SK-N-SH (cell line): ENCODE data around the gene SH3BP4. TPM values are rescaled to one million over a fixed set of nuclear protein-coding genes. Genes with fewer than 3 reads are reported as not detected.

Experiments used
- CTCF ChIA-PET: fragments of 300-600, 350-600 bp; formaldehyde crosslinking; extraction: SDS; loops from one replicate; lab custom pipeline; 2021; lab: Yijun Ruan, JAX
- POLR2A ChIA-PET: fragments of 350-600 bp; sonication (Branson Sonifier 250); formaldehyde crosslinking; extraction: SDS; loops from one replicate; lab custom pipeline; 2020; ENCODE audit warnings: antibody characterized with exemption, inconsistent platforms; lab: Yijun Ruan, JAX
- DNase-seq: peaks from one replicate; pipeline ENCODE4 v3.0.0; 2012
- H2AFZ ChIP-seq: fragments of 200-600 bp; sonication (generic); 2 replicates; pipeline ENCODE4 v1.8.1; 2016; ENCODE audit warnings: antibody characterized with exemption, mild to moderate bottlenecking, low read depth
- H3F3A ChIP-seq: fragments of 200-600 bp; sonication (generic); replicated peaks from 2 replicates; pipeline ENCODE3; 2016; ENCODE audit warnings: antibody characterized with exemption, mild to moderate bottlenecking; ENCODE audit not compliant: insufficient read depth
- H3K27ac ChIP-seq, 2 experiments: fragments of 200-500 bp in 1 of 2; fragments of 200-600 bp in 1 of 2; sonication (Bioruptor generic) in 1 of 2; sonication (generic), shearing (Covaris generic) in 1 of 2; 2 replicates each; pipeline versions ENCODE4 v1.5.1 to v1.6.1; 2014 to 2016; ENCODE audit warnings: low read depth in 2 of 2, inconsistent platforms in 1 of 2, low read length in 1 of 2, mild to moderate bottlenecking in 1 of 2, mixed read lengths in 1 of 2
- H3K27me3 ChIP-seq: fragments of 200-600 bp; sonication (generic), shearing (Covaris generic); 2 replicates; pipeline ENCODE4 v1.6.1; 2016; ENCODE audit warnings: mixed run types; ENCODE audit not compliant: insufficient read depth
- H3K36me3 ChIP-seq, 2 experiments: fragments of 200-500 bp in 1 of 2; fragments of 200-600 bp in 1 of 2; sonication (Bioruptor generic) in 1 of 2; sonication (generic) in 1 of 2; replicated peaks in 1 of 2; 2 replicates each; pipeline versions ENCODE3 to v1.5.1; 2014 to 2016; ENCODE audit warnings: low read length in 1 of 2, mild to moderate bottlenecking in 1 of 2; ENCODE audit not compliant: insufficient read depth in 2 of 2, control insufficient read depth in 1 of 2
- H3K4me1 ChIP-seq, 2 experiments: fragments of 200-500 bp in 1 of 2; fragments of 200-600 bp in 1 of 2; sonication (Bioruptor generic) in 1 of 2; sonication (generic), shearing (Covaris generic) in 1 of 2; 2 replicates each; pipeline versions ENCODE4 v1.5.1 to v1.6.1; 2014 to 2016; ENCODE audit warnings: low read depth in 1 of 2, low read length in 1 of 2, mixed run types in 1 of 2; ENCODE audit not compliant: insufficient read depth in 2 of 2, control insufficient read depth in 1 of 2
- H3K4me2 ChIP-seq: fragments of 200-600 bp; sonication (generic), shearing (Covaris generic); 2 replicates; pipeline ENCODE4 v1.6.1; 2017; ENCODE audit warnings: mixed run types
- H3K4me3 ChIP-seq, 2 experiments: fragments of 200-500 bp in 1 of 2; fragments of 200-600 bp in 1 of 2; sonication (Bioruptor generic) in 1 of 2; sonication (generic), shearing (Covaris generic) in 1 of 2; 2 replicates each; pipeline versions ENCODE4 v1.5.1 to v1.8.1; 2014 to 2016; ENCODE audit warnings: low read depth in 2 of 2, inconsistent platforms in 1 of 2, low read length in 1 of 2, mild to moderate bottlenecking in 1 of 2, mixed read lengths in 1 of 2, moderate library complexity in 1 of 2
- H3K79me2 ChIP-seq: fragments of 200-600 bp; sonication (generic); 2 replicates; pipeline ENCODE4 v1.8.1; 2017; ENCODE audit warnings: mild to moderate bottlenecking; ENCODE audit not compliant: insufficient read depth
- H3K9ac ChIP-seq: fragments of 200-600 bp; sonication (generic); 2 replicates; pipeline ENCODE4 v1.6.1; 2017; ENCODE audit warnings: mixed run types
- H3K9me2 ChIP-seq: fragments of 200-600 bp; sonication (generic); 2 replicates; pipeline ENCODE4 v1.6.1; 2017; ENCODE audit warnings: mixed run types
- H3K9me3 ChIP-seq: fragments of 200-600 bp; sonication (generic); 2 replicates; pipeline ENCODE4 v1.6.1; 2017; ENCODE audit warnings: mixed run types, mild to moderate bottlenecking, moderate library complexity
- H4K20me1 ChIP-seq: fragments of 200-600 bp; sonication (generic); 2 replicates; pipeline ENCODE4 v1.6.1; 2017; ENCODE audit warnings: mild to moderate bottlenecking, mixed run types; ENCODE audit not compliant: insufficient read depth
- CHD2 ChIP-seq: fragments of 150-350 bp; IDR thresholded peaks from 2 replicates; pipeline ENCODE4 v1.6.1; 2018; ENCODE audit warnings: low read length; ENCODE audit not compliant: partially characterized antibody
- EP300 ChIP-seq, 2 experiments: IDR thresholded peaks; 2 replicates each; pipeline versions ENCODE4 v1.4.0 to v1.6.1; 2012; ENCODE audit warnings: borderline replicate concordance in 1 of 2, low read depth in 1 of 2, low read length in 1 of 2
- MXI1 ChIP-seq: IDR thresholded peaks from 2 replicates; pipeline ENCODE4 v1.6.1; 2012; ENCODE audit warnings: mild to moderate bottlenecking, low read depth, low read length, improper control_type of control experiment
- RXRA ChIP-seq: IDR thresholded peaks from 2 replicates; pipeline ENCODE4 v1.4.0; 2012; ENCODE audit warnings: low read depth, mild to moderate bottlenecking, borderline replicate concordance
- TEAD4 ChIP-seq: IDR thresholded peaks from 2 replicates; pipeline ENCODE4 v1.4.0; 2012; ENCODE audit warnings: mild to moderate bottlenecking, borderline replicate concordance; ENCODE audit not compliant: insufficient read depth
- WGBS: methylation state at CpG from one replicate; pipeline ENCODE4 v1.1.6; 2017; ENCODE audit warnings: low lambda C conversion rate; 5-methylcytosine and 5-hydroxymethylcytosine counted together
- polyA plus RNA-seq, 3 experiments: library from polyadenylated mRNA; depleted of rRNA; stranded (reverse); fragments of >200 nt; gene quantifications; 2 replicates each; pipeline ENCODE4 v1.2.3, GENCODE V29; 2012
- TF ChIP-seq, protein P1 (sequence below): IDR thresholded peaks from 2 replicates; pipeline ENCODE4 v1.6.1; 2012; ENCODE audit warnings: mild to moderate bottlenecking, low read depth, low read length, moderate library complexity
- TF ChIP-seq, protein P2 (sequence below): fragments of 150-350 bp; IDR thresholded peaks from 2 replicates; pipeline ENCODE4 v1.6.1; 2016; ENCODE audit warnings: mild to moderate bottlenecking, low read depth, low read length

The SH3BP4 gene
- polyA plus RNA-seq, 1 of the 3 experiments (the other 2 are of a cell fraction): 27.7 TPM

DNA sequence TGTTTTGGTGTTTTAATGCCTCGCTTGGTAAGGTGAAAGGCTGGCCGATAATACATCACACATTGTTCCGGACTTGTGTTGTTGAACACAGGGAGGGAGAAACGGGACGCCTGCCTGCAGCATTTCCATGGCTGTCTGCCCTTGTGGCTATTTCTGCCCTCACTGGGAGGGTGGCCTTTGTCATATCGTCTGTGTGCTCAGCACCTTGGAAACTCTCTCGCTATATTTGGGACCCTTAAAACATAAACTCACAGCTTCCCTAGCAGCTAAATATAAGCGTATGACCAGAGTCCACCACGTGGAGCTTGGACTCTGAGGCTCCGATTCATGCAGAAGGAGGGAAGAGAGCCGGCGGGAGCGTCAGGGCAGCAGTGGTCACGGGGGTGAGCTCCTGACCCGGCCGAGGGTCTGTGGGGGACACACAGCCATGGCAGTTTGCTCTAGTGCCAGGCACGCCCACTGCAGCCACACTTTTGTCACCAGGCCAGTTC lies 111.7 kb downstream of the SH3BP4 start:
- no peak for TF ChIP-seq MXI1
- TF ChIP-seq EP300 (IDR thresholded peaks at IDR 0.05; ENCODE audit: borderline replicate concordance in 1 of 2, low read depth in 1 of 2, low read length in 1 of 2): no peak
- no peak for DNase-seq
- CTCF ChIA-PET: no interaction called here
- Histone ChIP-seq H3K9me3 (no peaks in the 10 kb centered on the region), H3K9me2 (no peaks in the 10 kb centered on the region), H3K36me3 (no peaks in the 10 kb centered on the region), H3K27ac (no peak overlapping the region), H4K20me1 (no peaks in the 10 kb centered on the region), H3K4me1 (peaks cover 5% of the 10 kb centered on the region in 2 experiments; a peak in 1 of 4 replicates), H3K4me2 (no peak overlapping the region), H3K4me3 (no peak overlapping the region), H2AFZ (no peak overlapping the region), H3K79me2 (no peaks in the 10 kb centered on the region), H3K27me3 (no peaks in the 10 kb centered on the region), H3F3A (no peaks in the 10 kb centered on the region), H3K9ac (no peak overlapping the region)
- POLR2A ChIA-PET: no interaction called here
- 97% methylated on average over 12 of the region's 17 CpGs for WGBS

DNA sequence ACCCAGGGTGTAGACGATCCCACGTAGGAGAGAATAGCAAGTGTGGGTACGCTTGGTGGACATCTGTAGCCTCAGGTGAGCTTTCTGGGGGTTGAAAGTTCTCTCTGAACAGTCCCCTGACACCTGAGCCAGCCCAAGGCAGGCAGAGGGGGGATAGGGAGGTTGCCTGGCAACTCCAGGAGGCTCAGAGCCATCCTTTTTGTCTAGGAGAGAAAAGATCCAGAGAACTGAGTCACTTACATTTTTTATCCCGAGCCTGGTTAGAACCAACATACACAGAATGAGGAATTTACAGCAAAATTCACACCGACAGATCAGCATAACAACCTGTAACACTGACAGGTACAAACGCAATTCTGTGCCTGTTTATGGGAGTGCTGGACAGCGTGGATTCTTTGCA lies 113.2 kb downstream of the SH3BP4 start:
- ChIA-PET CTCF (interaction anchor here (1.0 to 1.8 kb wide), 3 partner anchors 11 to 521 kb away, joined by 3 to 6 read pairs (median 4); no protein-coding TSS in a partner anchor), POLR2A (no interaction called here)
- H3K27ac ChIP-seq: no peak overlapping the region
- H3K9me3 ChIP-seq: no peaks in the 10 kb centered on the region
- H3K4me2 ChIP-seq: peak overlapping the region; percentile 24; the same call in 1 of the 2 replicates
- peaks cover 5% of the 10 kb centered on the region in 2 experiments; a peak in 1 of 4 replicates for H3K4me1 ChIP-seq
- 87% methylated on average over 7 of the region's 7 CpGs for WGBS
- no peaks in the 10 kb centered on the region for H3F3A ChIP-seq
- no peak overlapping the region for H3K9ac ChIP-seq
- TF ChIP-seq, protein P1, sequence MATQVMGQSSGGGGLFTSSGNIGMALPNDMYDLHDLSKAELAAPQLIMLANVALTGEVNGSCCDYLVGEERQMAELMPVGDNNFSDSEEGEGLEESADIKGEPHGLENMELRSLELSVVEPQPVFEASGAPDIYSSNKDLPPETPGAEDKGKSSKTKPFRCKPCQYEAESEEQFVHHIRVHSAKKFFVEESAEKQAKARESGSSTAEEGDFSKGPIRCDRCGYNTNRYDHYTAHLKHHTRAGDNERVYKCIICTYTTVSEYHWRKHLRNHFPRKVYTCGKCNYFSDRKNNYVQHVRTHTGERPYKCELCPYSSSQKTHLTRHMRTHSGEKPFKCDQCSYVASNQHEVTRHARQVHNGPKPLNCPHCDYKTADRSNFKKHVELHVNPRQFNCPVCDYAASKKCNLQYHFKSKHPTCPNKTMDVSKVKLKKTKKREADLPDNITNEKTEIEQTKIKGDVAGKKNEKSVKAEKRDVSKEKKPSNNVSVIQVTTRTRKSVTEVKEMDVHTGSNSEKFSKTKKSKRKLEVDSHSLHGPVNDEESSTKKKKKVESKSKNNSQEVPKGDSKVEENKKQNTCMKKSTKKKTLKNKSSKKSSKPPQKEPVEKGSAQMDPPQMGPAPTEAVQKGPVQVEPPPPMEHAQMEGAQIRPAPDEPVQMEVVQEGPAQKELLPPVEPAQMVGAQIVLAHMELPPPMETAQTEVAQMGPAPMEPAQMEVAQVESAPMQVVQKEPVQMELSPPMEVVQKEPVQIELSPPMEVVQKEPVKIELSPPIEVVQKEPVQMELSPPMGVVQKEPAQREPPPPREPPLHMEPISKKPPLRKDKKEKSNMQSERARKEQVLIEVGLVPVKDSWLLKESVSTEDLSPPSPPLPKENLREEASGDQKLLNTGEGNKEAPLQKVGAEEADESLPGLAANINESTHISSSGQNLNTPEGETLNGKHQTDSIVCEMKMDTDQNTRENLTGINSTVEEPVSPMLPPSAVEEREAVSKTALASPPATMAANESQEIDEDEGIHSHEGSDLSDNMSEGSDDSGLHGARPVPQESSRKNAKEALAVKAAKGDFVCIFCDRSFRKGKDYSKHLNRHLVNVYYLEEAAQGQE: peak; percentile 51; the same call in 1 of the 2 replicates
- no peak for TF ChIP-seq TEAD4
- H2AFZ ChIP-seq: no peak overlapping the region
- H3K36me3 ChIP-seq: no peaks in the 10 kb centered on the region
- no peaks in the 10 kb centered on the region for H3K9me2 ChIP-seq
- H3K27me3 ChIP-seq: no peaks in the 10 kb centered on the region
- no peak overlapping the region for H3K4me3 ChIP-seq
- H4K20me1 ChIP-seq: no peaks in the 10 kb centered on the region
- no peak for DNase-seq
- H3K79me2 ChIP-seq: no peaks in the 10 kb centered on the region

DNA sequence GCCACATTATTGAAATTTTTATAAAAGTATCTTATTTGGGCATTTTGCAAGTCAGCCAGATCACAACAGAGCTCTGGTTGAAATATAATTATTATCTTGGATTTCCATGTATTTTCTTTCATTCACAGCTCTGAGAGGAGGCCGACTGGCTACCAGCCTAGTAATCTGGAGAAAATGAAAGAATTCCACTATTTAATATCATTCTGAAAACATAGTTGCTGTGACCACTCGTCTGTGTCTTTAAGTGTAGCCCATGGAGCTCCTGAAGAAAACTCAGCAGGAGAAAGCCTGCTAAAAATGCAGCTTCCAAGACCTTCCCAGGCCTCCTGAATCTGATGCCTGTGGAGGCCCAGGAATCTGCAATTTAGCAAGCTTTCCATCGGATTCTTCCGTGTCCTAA lies 114.7 kb downstream of the SH3BP4 start:
- H2AFZ ChIP-seq: no peak overlapping the region
- no peak for DNase-seq
- H3K36me3 ChIP-seq: no peaks in the 10 kb centered on the region
- H3K4me3 ChIP-seq: no peak overlapping the region
- H3F3A ChIP-seq: peaks cover 4% of the 10 kb centered on the region
- ChIA-PET CTCF (interaction anchor here (1.4 to 1.8 kb wide), 2 partner anchors 41 to 521 kb away, joined by 4 to 6 read pairs; no protein-coding TSS in a partner anchor), POLR2A (no interaction called here)
- H3K4me1 ChIP-seq: peaks cover 5% of the 10 kb centered on the region in 2 experiments; a peak in 1 of 4 replicates
- TF ChIP-seq CHD2 (no peak), RXRA (no peak)
- TF ChIP-seq, protein P2, sequence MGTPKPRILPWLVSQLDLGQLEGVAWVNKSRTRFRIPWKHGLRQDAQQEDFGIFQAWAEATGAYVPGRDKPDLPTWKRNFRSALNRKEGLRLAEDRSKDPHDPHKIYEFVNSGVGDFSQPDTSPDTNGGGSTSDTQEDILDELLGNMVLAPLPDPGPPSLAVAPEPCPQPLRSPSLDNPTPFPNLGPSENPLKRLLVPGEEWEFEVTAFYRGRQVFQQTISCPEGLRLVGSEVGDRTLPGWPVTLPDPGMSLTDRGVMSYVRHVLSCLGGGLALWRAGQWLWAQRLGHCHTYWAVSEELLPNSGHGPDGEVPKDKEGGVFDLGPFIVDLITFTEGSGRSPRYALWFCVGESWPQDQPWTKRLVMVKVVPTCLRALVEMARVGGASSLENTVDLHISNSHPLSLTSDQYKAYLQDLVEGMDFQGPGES: no peak
- H3K27ac ChIP-seq: no peak overlapping the region
- H3K79me2 ChIP-seq: no peaks in the 10 kb centered on the region
- no peak overlapping the region for H3K9ac ChIP-seq
- no peaks in the 10 kb centered on the region for H3K9me3 ChIP-seq
- no peaks in the 10 kb centered on the region for H3K27me3 ChIP-seq
- no peaks in the 10 kb centered on the region for H3K9me2 ChIP-seq
- 86% methylated on average over 4 of the region's 4 CpGs for WGBS
- no peak overlapping the region for H3K4me2 ChIP-seq
- no peaks in the 10 kb centered on the region for H4K20me1 ChIP-seq
